H9 (cell line): ENCODE data around the gene PRDM2. TPM values are rescaled to one million over a fixed set of nuclear protein-coding genes. Genes with fewer than 3 reads are reported as not detected.

Experiments used
- DNase-seq: peaks from one replicate; pipeline ENCODE4 v3.0.0-alpha.2; 2017
- H2AFZ ChIP-seq: one replicate; pipeline ENCODE4 v1.6.1; 2013; ENCODE audit warnings: mild to moderate bottlenecking, low read length, control low read depth, moderate library complexity
- H2AK5ac ChIP-seq: 2 replicates; pipeline ENCODE4 v1.6.1; 2013; ENCODE audit warnings: low read length, control low read depth, mixed read lengths; ENCODE audit not compliant: insufficient read length
- H2BK120ac ChIP-seq: one replicate; pipeline ENCODE4 v1.6.1; 2013; ENCODE audit warnings: low read depth, mild to moderate bottlenecking, low read length, control low read depth, inconsistent platforms; ENCODE audit not compliant: poor library complexity, severe bottlenecking
- H2BK12ac ChIP-seq: 2 replicates; pipeline ENCODE4 v1.6.1; 2013; ENCODE audit warnings: low read length, control low read depth, mixed read lengths, low read depth; ENCODE audit not compliant: insufficient read length
- H2BK15ac ChIP-seq: 2 replicates; pipeline ENCODE4 v1.6.1; 2013; ENCODE audit warnings: low read depth, low read length, control low read depth
- H2BK20ac ChIP-seq: one replicate; pipeline ENCODE4 v1.6.1; 2013; ENCODE audit warnings: low read depth, mild to moderate bottlenecking, low read length, control low read depth, inconsistent platforms; ENCODE audit not compliant: poor library complexity, severe bottlenecking
- H2BK5ac ChIP-seq: 2 replicates; pipeline ENCODE4 v1.6.1; 2013; ENCODE audit warnings: low read length, control low read depth, mixed read lengths; ENCODE audit not compliant: insufficient read length
- H3K14ac ChIP-seq: 2 replicates; pipeline ENCODE4 v1.6.1; 2013; ENCODE audit warnings: low read length, control low read depth; ENCODE audit not compliant: insufficient read depth
- H3K18ac ChIP-seq: 2 replicates; pipeline ENCODE4 v1.6.1; 2013; ENCODE audit warnings: low read depth, mild to moderate bottlenecking, mixed read lengths, low read length, control low read depth; ENCODE audit not compliant: insufficient read length
- H3K23ac ChIP-seq: 2 replicates; pipeline ENCODE4 v1.6.1; 2013; ENCODE audit warnings: low read length, control low read depth, mixed read lengths, low read depth; ENCODE audit not compliant: insufficient read length
- H3K23me2 ChIP-seq: 2 replicates; pipeline ENCODE4 v1.6.1; 2013; ENCODE audit warnings: low read depth, mild to moderate bottlenecking, mixed read lengths, low read length, control low read depth; ENCODE audit not compliant: insufficient read length, poor library complexity, severe bottlenecking
- H3K27ac ChIP-seq: 2 replicates; pipeline ENCODE4 v1.5.1; 2013; ENCODE audit warnings: low read length, control low read depth, mixed read lengths, low read depth; ENCODE audit not compliant: insufficient read length
- H3K27me3 ChIP-seq: 2 replicates; pipeline ENCODE4 v1.6.1; 2013; ENCODE audit warnings: low read length, control low read depth, inconsistent platforms; ENCODE audit not compliant: insufficient read depth
- H3K4ac ChIP-seq: 2 replicates; pipeline ENCODE4 v1.6.1; 2013; ENCODE audit warnings: low read depth, mild to moderate bottlenecking, control low read depth, inconsistent platforms, low read length, moderate library complexity
- H3K4me1 ChIP-seq: 2 replicates; pipeline ENCODE4 v1.6.1; 2013; ENCODE audit warnings: low read length, control low read depth, inconsistent platforms; ENCODE audit not compliant: insufficient read depth
- H3K4me2 ChIP-seq: 2 replicates; pipeline ENCODE4 v1.6.1; 2013; ENCODE audit warnings: low read length, control low read depth, mixed read lengths; ENCODE audit not compliant: insufficient read length, insufficient read depth
- H3K56ac ChIP-seq: 2 replicates; pipeline ENCODE4 v1.6.1; 2013; ENCODE audit warnings: low read depth, mild to moderate bottlenecking, mixed read lengths, low read length, control low read depth; ENCODE audit not compliant: insufficient read length
- H3K79me1 ChIP-seq: 2 replicates; pipeline ENCODE4 v1.6.1; 2013; ENCODE audit warnings: low read depth, mild to moderate bottlenecking, moderate library complexity, low read length, control low read depth, inconsistent platforms; ENCODE audit not compliant: insufficient read depth, poor library complexity, severe bottlenecking
- H3K79me2 ChIP-seq: 2 replicates; pipeline ENCODE4 v1.6.1; 2013; ENCODE audit warnings: low read length, control low read depth, inconsistent platforms; ENCODE audit not compliant: insufficient read depth
- H3K9ac ChIP-seq: 2 replicates; pipeline ENCODE4 v1.6.1; 2013; ENCODE audit warnings: low read length, control low read depth, mixed read lengths; ENCODE audit not compliant: insufficient read length; ENCODE audit errors: extremely low read depth
- H3K9me3 ChIP-seq: one replicate; pipeline ENCODE4 v1.6.1; 2013; ENCODE audit warnings: low read depth, low read length, inconsistent platforms; ENCODE audit not compliant: control insufficient read depth
- H3T11ph ChIP-seq: one replicate; pipeline ENCODE4 v1.6.1; 2013; ENCODE audit warnings: mild to moderate bottlenecking, low read length, control low read depth, inconsistent platforms
- H4K20me1 ChIP-seq: one replicate; pipeline ENCODE4 v1.6.1; 2013; ENCODE audit not compliant: control insufficient read depth, insufficient read length, insufficient read depth
- H4K5ac ChIP-seq: 2 replicates; pipeline ENCODE4 v1.6.1; 2013; ENCODE audit warnings: low read depth, mild to moderate bottlenecking, mixed read lengths, low read length, control low read depth; ENCODE audit not compliant: insufficient read length
- H4K8ac ChIP-seq: replicated peaks from 2 replicates; pipeline ENCODE4 v1.6.1; 2013; ENCODE audit warnings: low read length, control low read depth, mixed read lengths, low read depth; ENCODE audit not compliant: insufficient read length
- H4K91ac ChIP-seq: 2 replicates; pipeline ENCODE4 v1.6.1; 2013; ENCODE audit warnings: low read depth, mild to moderate bottlenecking, moderate library complexity, mixed read lengths, low read length, control low read depth; ENCODE audit not compliant: insufficient read length
- H3K27ac Mint-ChIP-seq, 3 experiments: 2 replicates in 2 of 3; 3 replicates in 1 of 3; pipeline ENCODE4 v1.8.0; 2020 to 2021; ENCODE audit warnings: mixed read lengths in 3 of 3, mild to moderate bottlenecking in 1 of 3, moderate library complexity in 1 of 3
- H3K27me3 Mint-ChIP-seq: 2 replicates; pipeline ENCODE4 v1.8.0; 2021; ENCODE audit warnings: low read depth, mild to moderate bottlenecking, moderate library complexity, mixed read lengths
- H3K36me3 Mint-ChIP-seq, 3 experiments: 2 replicates in 2 of 3; 3 replicates in 1 of 3; pipeline ENCODE4 v1.8.0; 2020 to 2021; ENCODE audit warnings: low read depth in 3 of 3, mixed read lengths in 3 of 3; ENCODE audit not compliant: insufficient read depth in 1 of 3
- H3K4me1 Mint-ChIP-seq, 2 experiments: 2 replicates each; pipeline ENCODE4 v1.8.0; 2020; ENCODE audit warnings: mixed read lengths in 2 of 2
- H3K4me3 Mint-ChIP-seq, 2 experiments: 2 replicates in 1 of 2; 3 replicates in 1 of 2; pipeline ENCODE4 v1.8.0; 2020 to 2021; ENCODE audit warnings: mild to moderate bottlenecking in 2 of 2, mixed read lengths in 2 of 2, moderate library complexity in 1 of 2
- H3K9me3 Mint-ChIP-seq, 2 experiments: 2 replicates in 1 of 2; 3 replicates in 1 of 2; pipeline ENCODE4 v1.8.0; 2020; ENCODE audit warnings: mild to moderate bottlenecking in 2 of 2, mixed read lengths in 2 of 2, moderate library complexity in 1 of 2
- CTCF ChIP-seq: fragments of 200-600 bp; sonication (generic); conservative IDR thresholded peaks from 3 replicates; pipeline ENCODE4 v1.8.0; 2021; ENCODE audit warnings: antibody characterized with exemption, mild to moderate bottlenecking
- WGBS: extraction: QIAGEN DNeasy Blood & Tissue Kit; methylation state at CpG from one replicate; pipeline ENCODE4 v1.1.7; 2013; ENCODE audit warnings: missing lambda C conversion rate, low lambda C conversion rate, mixed read lengths; ENCODE audit not compliant: insufficient read length; ENCODE audit errors: extremely low coverage; 5-methylcytosine and 5-hydroxymethylcytosine counted together
- total RNA-seq: library from RNA; stranded (reverse); gene quantifications from 2 replicates; pipeline ENCODE4 v1.2.1, GENCODE V29; 2021

Gene PRDM2
- total RNA-seq, 1 experiment from 2014 or later, result 24.5 TPM

- Mint-ChIP-seq H3K4me3 (no peak overlapping the region), H3K27me3 (peaks cover 3% of the 10 kb centered on the region; the same call in 1 of the 2 replicates), H3K27ac (no peak overlapping the region), H3K36me3 (peaks cover 0 to 2% (median 0%) of the 10 kb centered on the region in 3 experiments; a peak in 1 of 7 replicates), H3K9me3 (no peaks in the 10 kb centered on the region), H3K4me1 (peaks cover 7 to 13% of the 10 kb centered on the region in 2 experiments; a peak in 3 of 4 replicates)
- Histone ChIP-seq H3K23me2 (no peaks in the 10 kb centered on the region), H3K27ac (no peak overlapping the region), H2BK12ac (no peak overlapping the region), H3K9ac (no peak overlapping the region), H4K91ac (no peak overlapping the region), H4K8ac (no peak overlapping the region), H3T11ph (no peak overlapping the region), H4K5ac (no peak overlapping the region), H3K23ac (no peak overlapping the region), H3K4ac (no peak overlapping the region), H2AK5ac (no peak overlapping the region), H3K4me2 (no peak overlapping the region), H2BK5ac (no peak overlapping the region), H3K79me2 (no peaks in the 10 kb centered on the region), H2AFZ (no peak overlapping the region), H2BK15ac (no peak overlapping the region), H3K4me1 (no peaks in the 10 kb centered on the region), H3K14ac (no peak overlapping the region; the same call in 1 of the 2 replicates), H3K56ac (no peak overlapping the region), H4K20me1 (no peaks in the 10 kb centered on the region), H2BK120ac (no peak overlapping the region), H2BK20ac (no peak overlapping the region), H3K18ac (no peak overlapping the region), H3K27me3 (no peaks in the 10 kb centered on the region), H3K9me3 (no peaks in the 10 kb centered on the region), H3K79me1 (no peaks in the 10 kb centered on the region)
- DNase-seq, result no peak
- TF ChIP-seq CTCF, result no peak
- WGBS, result no CpG with 5 or more reads among the region's 5 CpGs
These were observed 105.4 kb downstream of the PRDM2 start for GRCh38 chr1:13805431-13805830.
